Memory B cell (primary cell): ENCODE results near the gene CASTOR2.
A peak's percentile ranks its signal among the peaks of the same experiment; 100 is the strongest.
"Not testable (repeated sequence)": the region's sequence is repeated elsewhere in the genome, so short reads cannot be mapped to it uniquely, and the experiment has no call there.

Experiments
- ATAC-seq: fragments of 150-1000 bp; cut with Tn5 transposase; 2 replicates; pipeline ENCODE4 v1.10.0; 2021; ENCODE audit warnings: low read depth, mild to moderate bottlenecking, moderate library complexity
- DNase-seq, 2 donors: peaks; one replicate each; pipeline ENCODE4 v3.0.0; 2022; ENCODE audit warnings: low spot score in 2 of 2
- H3K27ac Mint-ChIP-seq: one replicate; pipeline ENCODE4 v1.8.0; 2022; ENCODE audit warnings: mild to moderate bottlenecking, moderate library complexity, mixed read lengths
- H3K27me3 Mint-ChIP-seq: one replicate; pipeline ENCODE4 v1.8.0; 2022; ENCODE audit warnings: mixed read lengths
- H3K36me3 Mint-ChIP-seq: one replicate; pipeline ENCODE4 v1.8.0; 2022; ENCODE audit warnings: mild to moderate bottlenecking, mixed read lengths
- H3K4me1 Mint-ChIP-seq: one replicate; pipeline ENCODE4 v1.8.0; 2022; ENCODE audit warnings: mixed read lengths
- H3K4me3 Mint-ChIP-seq: one replicate; pipeline ENCODE4 v1.8.0; 2022; ENCODE audit warnings: mild to moderate bottlenecking, moderate library complexity, mixed read lengths
- H3K9me3 Mint-ChIP-seq: one replicate; pipeline ENCODE4 v1.8.0; 2022; ENCODE audit warnings: mixed read lengths

The CASTOR2 gene

DNA sequence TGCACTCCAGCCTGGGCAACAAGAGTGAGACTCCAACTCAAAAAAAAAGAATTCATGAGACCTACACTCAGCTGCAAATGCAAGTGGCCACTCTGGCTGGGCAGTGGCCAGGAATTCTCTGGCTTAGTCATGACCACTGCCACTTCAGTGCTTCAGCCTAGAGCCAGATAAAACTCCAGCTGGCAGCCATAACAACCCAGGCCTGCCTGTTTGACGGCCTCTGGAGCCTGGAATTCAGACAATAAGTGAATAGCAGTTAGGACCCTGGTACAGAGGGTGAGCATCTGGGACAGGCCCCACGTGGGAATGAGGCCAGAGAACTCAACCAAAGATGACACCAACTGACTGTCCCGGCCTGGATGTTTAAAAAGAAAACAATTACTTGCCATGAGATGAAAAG lies 90.2 kb downstream of the CASTOR2 start:
- no peaks in the 10 kb centered on the region for H3K27me3 Mint-ChIP-seq
- no peak overlapping the region for H3K4me3 Mint-ChIP-seq
- ATAC-seq (no peak), DNase-seq (no peak)
- H3K27ac Mint-ChIP-seq = no peak overlapping the region
- H3K9me3 Mint-ChIP-seq = no peaks in the 10 kb centered on the region
- peaks cover 33% of the 10 kb centered on the region for H3K36me3 Mint-ChIP-seq
- H3K4me1 Mint-ChIP-seq = no peaks in the 10 kb centered on the region

DNA sequence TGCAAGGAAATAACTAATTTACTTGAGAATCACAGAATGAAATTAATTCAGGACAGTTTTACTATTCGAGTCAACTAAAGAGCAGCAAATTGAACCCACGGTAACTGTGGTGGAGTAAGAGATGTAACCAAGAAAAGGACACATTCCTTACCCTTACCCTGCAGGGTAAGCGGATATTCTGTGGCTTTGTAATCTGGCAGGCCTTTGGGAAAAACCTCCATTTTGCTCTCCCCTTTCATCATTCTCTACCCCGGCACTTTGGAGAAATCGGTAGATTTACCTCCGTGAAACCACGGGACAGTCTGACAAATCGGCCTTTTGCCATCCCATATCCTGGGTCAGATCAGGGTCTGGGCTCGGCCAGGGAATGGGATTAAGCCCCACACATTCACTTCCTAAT lies 90.7 kb downstream of the CASTOR2 start:
- no peaks in the 10 kb centered on the region for H3K4me1 Mint-ChIP-seq
- DNase-seq (no peak), ATAC-seq (no peak)
- no peaks in the 10 kb centered on the region for H3K27me3 Mint-ChIP-seq
- H3K4me3 Mint-ChIP-seq = no peak overlapping the region
- no peaks in the 10 kb centered on the region for H3K9me3 Mint-ChIP-seq
- peaks cover 34% of the 10 kb centered on the region for H3K36me3 Mint-ChIP-seq
- H3K27ac Mint-ChIP-seq = no peak overlapping the region

DNA sequence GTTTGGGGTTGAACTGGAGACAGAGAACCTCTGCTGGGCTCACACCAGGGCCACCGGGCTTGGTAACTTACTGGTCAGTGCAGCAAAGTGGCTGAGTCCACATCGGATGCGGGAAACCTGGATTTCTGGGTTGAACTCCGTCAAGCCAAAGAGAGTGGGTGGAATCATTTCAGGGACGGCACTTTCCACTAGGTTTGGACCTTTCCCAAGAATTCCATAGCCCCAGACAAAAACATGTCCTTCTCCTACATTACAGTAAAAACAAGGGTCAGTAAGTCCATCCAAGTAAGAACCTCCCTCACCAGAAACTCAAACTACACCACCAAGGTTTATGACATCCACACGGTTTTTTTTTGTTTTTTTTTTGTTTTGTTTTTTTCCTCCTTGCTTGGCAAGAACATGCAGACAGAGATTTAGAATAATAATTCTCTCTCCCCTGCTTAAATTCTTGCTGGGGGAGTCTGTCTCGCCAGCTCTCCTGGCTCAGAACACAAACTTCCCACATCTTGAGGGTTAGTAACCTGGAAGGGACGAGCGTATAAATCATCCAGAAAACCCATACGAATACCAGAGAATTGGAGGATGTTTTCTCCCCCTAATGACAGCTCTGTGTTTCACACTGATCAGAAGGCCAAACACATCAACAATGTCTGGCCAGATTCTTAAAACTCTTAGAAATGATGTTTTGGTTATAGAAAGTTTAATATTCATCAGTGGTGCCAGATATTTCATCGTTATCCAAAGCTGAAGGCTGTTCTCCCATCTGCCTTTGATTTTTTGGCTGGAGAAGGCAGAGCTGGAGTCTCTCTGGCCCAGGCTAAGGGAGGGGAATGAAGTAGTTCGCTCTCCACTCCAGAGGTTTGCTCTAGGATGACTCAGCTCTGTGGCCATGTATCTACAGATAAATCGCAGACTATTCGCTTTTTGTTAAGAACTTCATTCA lies 91.6 kb downstream of the CASTOR2 start:
- no peaks in the 10 kb centered on the region for H3K4me1 Mint-ChIP-seq
- no peak for DNase-seq
- H3K27ac Mint-ChIP-seq = no peak overlapping the region
- peaks cover 37% of the 10 kb centered on the region for H3K36me3 Mint-ChIP-seq
- H3K9me3 Mint-ChIP-seq = no peaks in the 10 kb centered on the region
- no peak overlapping the region for H3K4me3 Mint-ChIP-seq
- no peak for ATAC-seq
- no peaks in the 10 kb centered on the region for H3K27me3 Mint-ChIP-seq

DNA sequence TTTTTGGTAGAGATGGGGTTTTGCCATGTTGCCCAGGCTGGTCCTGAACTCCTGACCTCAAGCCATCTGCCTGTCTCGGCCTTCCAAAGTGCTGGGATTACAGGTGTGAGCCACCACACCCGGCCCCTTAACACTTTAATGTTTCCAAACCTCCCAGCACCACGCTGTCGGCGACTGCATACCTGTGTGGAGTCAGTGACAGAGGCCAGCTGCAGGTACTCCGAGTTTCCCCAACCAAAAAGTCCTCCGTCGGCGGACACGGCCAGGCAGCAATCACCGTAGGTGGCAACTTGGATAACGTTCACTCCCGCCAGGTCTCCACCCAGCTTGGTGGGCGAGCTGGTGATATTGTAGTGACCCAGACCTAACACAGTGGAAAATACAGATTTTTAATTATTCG lies 93.9 kb downstream of the CASTOR2 start:
- ATAC-seq = no peak
- H3K27ac Mint-ChIP-seq = no peak overlapping the region
- H3K27me3 Mint-ChIP-seq = no peaks in the 10 kb centered on the region
- H3K4me3 Mint-ChIP-seq = no peak overlapping the region
- H3K36me3 Mint-ChIP-seq = peaks cover 34% of the 10 kb centered on the region
- no peaks in the 10 kb centered on the region for H3K4me1 Mint-ChIP-seq
- H3K9me3 Mint-ChIP-seq = no peaks in the 10 kb centered on the region
- DNase-seq = no peak

DNA sequence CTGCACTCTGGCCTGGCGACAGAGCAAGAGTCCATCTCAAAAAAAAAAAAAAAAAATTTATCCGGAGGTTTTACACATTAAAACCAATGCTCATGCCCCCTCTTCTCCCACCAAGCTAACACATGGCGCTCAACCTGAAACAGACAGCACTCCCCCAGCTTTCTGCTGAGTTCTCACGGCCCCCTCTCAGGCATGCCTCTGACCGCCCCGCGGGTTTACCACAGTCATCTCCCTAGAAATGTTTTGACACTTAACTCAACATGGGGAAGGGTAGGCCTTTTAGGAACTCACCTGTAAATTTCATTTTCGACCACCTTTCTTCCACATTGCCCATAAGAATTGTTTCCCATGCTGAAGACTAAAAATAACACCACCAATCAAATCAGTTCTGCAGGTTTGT lies 99.8 kb downstream of the CASTOR2 start:
- DNase-seq (no peak), ATAC-seq (no peak)
- no peaks in the 10 kb centered on the region for H3K9me3 Mint-ChIP-seq
- no peak overlapping the region for H3K27ac Mint-ChIP-seq
- H3K4me3 Mint-ChIP-seq = no peak overlapping the region
- no peaks in the 10 kb centered on the region for H3K4me1 Mint-ChIP-seq
- peaks cover 30% of the 10 kb centered on the region for H3K36me3 Mint-ChIP-seq
- no peaks in the 10 kb centered on the region for H3K27me3 Mint-ChIP-seq

DNA sequence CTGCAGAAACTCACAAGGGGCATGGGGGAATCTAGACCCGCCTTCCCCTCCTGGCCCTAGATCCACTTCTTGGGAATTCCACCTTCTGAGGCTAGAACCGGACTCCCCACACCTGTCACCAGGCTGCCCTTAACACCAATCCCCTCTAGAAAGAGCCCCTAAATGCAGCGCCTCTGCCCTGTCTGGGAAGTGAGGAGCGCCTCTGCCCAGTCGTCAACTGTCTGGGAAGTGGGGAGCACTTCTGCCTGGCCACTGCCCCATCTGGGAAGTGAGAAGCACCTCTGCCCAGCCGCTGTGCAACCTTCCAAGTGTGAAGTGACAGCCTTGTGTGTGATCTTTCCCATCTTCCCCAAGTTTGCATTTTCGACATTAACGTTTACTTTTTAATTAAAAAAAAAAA lies 100.3 kb downstream of the CASTOR2 start:
- H3K4me3 Mint-ChIP-seq = no peak overlapping the region
- DNase-seq (no peak), ATAC-seq (no peak)
- H3K9me3 Mint-ChIP-seq = no peaks in the 10 kb centered on the region
- peaks cover 32% of the 10 kb centered on the region for H3K36me3 Mint-ChIP-seq
- H3K27me3 Mint-ChIP-seq = no peaks in the 10 kb centered on the region
- H3K27ac Mint-ChIP-seq = no peak overlapping the region
- H3K4me1 Mint-ChIP-seq = no peaks in the 10 kb centered on the region

DNA sequence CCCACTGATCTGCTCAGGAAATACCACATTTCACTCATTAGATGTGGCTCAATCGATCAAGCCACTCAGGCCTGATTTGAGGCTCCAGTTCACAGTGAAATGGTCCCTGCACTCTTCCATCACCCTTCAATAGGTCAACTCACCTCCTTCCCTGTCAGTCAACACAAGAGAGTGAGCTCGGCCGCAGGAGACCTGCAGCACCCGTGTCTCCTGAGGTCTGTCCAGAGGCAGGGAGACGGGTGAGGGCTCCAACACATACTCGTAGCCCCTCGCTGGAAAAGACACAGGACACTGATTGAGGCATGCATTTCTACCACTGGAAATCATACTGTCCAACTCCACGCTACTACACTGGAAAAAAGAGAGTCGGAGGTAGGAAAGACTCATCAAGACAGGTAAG lies 102.0 kb downstream of the CASTOR2 start:
- no peak for ATAC-seq
- no peak for DNase-seq
- Mint-ChIP-seq H3K4me3 (no peak overlapping the region), H3K27ac (no peak overlapping the region), H3K4me1 (no peaks in the 10 kb centered on the region), H3K27me3 (no peaks in the 10 kb centered on the region), H3K9me3 (no peaks in the 10 kb centered on the region), H3K36me3 (peaks cover 29% of the 10 kb centered on the region)

DNA sequence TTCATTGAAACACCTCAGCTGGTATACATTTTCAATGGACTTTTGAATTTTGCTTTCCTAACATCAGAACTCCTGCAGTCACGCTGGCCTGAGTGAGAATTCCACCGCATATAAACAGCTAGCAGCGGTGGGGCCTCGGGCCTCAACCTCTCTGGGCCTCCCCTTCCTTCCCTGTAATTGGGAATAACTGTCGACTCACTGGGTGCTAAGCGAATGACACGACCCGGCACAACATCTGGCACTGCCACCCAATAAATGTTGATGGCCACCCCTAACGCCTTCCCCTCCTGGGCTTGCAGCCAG lies 108.4 kb downstream of the CASTOR2 start:
- peak overlapping the region; percentile 93 for H3K27ac Mint-ChIP-seq
- H3K9me3 Mint-ChIP-seq = no peaks in the 10 kb centered on the region
- peaks cover 17% of the 10 kb centered on the region for H3K36me3 Mint-ChIP-seq
- DNase-seq (peak in 1 of 2 donors; percentile 18), ATAC-seq (peak; percentile 1)
- peaks cover 6% of the 10 kb centered on the region for H3K4me1 Mint-ChIP-seq
- H3K27me3 Mint-ChIP-seq = no peaks in the 10 kb centered on the region
- peak overlapping the region; percentile 96 for H3K4me3 Mint-ChIP-seq

DNA sequence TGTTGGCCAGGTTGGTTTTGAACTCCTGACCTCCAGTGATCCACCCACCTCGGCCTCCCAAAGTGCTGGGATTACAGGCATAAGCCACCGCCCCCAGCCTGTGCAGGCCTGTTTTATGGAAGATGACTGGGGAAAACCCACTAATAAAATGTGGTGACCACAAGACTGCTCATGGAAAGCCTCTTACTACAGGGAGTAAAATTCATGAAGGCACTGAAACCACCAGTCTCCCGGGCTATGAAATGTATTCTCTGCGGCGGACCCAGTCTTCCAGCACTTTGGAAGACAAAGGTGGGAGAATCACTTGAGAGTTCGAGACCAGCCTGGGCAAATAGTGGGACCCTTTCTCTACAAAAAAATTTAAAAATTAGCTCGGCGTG lies 109.7 kb downstream of the CASTOR2 start:
- H3K9me3 Mint-ChIP-seq, ATAC-seq, H3K27me3 Mint-ChIP-seq, H3K4me1 Mint-ChIP-seq, DNase-seq: not testable (repeated sequence)
- H3K36me3 Mint-ChIP-seq = peaks cover 11% of the 10 kb centered on the region
- peak overlapping the region; percentile 96 for H3K4me3 Mint-ChIP-seq
- peak overlapping the region; percentile 93 for H3K27ac Mint-ChIP-seq
